ENCODE measurements around the gene ATXN7. TPM values are rescaled to one million over a fixed set of nuclear protein-coding genes. Genes with fewer than 3 reads are reported as not detected.

Gene ATXN7
- total RNA-seq, 1 donor from 2014 or later, result 9.5 TPM

DNA sequence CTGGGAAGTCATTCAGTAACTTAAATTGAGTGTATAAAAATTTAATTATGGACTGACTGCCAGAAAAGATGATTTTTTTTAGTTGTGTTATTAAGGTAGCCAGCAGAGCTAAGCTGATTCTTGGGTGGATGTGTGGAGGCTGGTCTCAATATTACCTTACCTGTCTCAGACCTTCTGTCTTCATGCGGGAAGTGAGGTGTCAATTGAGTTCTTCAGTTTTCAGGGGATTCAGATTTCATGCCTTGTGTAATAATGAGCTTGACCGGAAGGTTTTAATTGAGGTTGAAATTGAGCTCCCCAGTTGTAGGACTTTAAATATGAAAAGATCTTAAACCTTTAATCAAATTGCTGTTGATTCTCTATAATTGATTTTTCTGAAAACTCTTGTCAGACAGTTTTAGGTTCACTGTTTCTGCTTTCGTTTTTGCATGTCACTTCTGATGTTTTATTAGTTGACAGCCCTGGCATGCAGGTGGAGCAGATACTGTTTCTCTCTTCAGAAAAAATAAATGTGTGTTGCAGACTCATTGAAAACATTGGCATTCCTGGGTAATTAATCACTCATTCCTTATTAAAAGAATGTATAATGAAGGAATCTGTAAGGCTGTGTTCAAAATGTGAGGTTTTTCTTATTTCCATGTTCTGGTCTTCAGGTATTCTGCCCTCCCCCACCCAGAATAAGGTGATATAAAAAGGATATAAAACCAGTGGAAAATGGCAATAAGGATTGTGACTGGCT lies 105.1 kb downstream of the ATXN7 start:
- Histone ChIP-seq H3K4me3 (ENCODE audit: low read depth, low read length) (no peak overlapping the region), H3K36me3 (ENCODE audit: control insufficient read depth, insufficient read depth, low read length) (peaks cover 1% of the 10 kb centered on the region), H3K27me3 (ENCODE audit: control insufficient read depth, insufficient read depth, low read length) (no peaks in the 10 kb centered on the region)
- TF ChIP-seq, protein P1, sequence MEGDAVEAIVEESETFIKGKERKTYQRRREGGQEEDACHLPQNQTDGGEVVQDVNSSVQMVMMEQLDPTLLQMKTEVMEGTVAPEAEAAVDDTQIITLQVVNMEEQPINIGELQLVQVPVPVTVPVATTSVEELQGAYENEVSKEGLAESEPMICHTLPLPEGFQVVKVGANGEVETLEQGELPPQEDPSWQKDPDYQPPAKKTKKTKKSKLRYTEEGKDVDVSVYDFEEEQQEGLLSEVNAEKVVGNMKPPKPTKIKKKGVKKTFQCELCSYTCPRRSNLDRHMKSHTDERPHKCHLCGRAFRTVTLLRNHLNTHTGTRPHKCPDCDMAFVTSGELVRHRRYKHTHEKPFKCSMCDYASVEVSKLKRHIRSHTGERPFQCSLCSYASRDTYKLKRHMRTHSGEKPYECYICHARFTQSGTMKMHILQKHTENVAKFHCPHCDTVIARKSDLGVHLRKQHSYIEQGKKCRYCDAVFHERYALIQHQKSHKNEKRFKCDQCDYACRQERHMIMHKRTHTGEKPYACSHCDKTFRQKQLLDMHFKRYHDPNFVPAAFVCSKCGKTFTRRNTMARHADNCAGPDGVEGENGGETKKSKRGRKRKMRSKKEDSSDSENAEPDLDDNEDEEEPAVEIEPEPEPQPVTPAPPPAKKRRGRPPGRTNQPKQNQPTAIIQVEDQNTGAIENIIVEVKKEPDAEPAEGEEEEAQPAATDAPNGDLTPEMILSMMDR (IDR thresholded peaks at IDR 0.05; ENCODE audit: insufficient read depth, low read length, severe bottlenecking), result no peak
- FAIRE-seq (no peak), DNase-seq (ENCODE audit: low read depth) (peak; percentile 60)

DNA sequence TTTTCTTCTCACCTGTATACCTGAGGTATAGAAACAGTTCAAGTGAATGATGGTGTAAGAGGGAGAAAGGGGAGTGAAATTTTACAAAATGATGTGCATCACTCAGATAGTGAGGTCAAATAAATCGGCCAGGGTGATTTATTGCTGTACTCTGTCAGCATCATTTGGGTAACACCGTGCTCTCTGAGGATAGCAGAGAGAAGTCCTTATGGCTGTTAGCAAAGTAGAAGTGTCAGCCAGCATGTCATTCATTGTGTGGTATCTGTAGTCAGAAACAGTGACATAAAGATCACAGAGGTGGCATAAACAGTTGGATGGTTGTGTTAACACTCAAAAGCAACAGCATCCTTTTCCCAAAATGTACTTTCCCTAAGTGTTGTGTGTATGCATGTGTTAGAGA lies 106.2 kb downstream of the ATXN7 start:
- FAIRE-seq, result peak; percentile 7
- H3K4me3 ChIP-seq (ENCODE audit: low read depth, low read length), result no peak overlapping the region

DNA sequence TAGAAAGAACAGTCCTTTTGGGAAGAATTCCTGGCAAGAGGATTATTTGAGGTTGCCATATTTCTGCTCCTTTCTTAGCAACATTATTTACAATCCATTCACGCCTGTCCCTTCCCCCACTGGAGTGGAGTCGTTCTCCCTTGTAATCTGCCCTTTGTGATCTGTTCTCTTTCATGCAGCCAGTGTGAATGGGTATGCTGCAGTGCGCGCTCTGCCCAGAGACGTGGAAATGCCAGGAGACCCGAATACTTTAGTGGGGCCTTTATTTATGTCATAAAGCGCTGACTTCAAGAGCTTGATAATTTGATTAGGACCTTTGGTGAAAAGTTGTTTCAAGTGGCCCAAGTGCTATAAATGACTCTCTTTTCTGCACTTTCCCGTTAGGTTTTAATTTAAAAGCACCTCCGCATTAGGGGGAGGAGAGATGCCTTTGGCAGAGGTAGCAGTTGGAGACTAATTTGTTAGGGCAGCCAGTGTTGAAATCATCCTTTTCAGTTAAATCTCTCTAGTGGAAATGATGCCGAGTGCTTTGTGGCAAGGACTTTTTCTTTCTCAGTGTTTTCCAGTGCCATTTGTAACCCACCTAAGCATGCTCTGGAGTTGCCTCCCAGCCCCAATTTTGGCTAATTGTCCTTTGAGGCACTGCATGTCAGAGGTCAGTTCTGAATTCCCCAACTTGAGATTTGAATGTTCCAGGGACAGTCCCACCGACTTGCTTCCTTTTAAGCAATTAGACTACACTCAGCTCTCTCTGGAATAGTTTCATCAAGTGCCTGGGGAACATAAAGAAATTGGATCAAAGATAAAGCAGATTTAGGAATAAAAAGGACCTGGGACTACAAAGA lies 107.2 kb downstream of the ATXN7 start:
- DNase-seq (ENCODE audit: low read depth), result no peak
- no peak overlapping the region for H3K4me3 ChIP-seq (ENCODE audit: low read depth, low read length)
- TF ChIP-seq, protein P1 (IDR thresholded peaks at IDR 0.05; ENCODE audit: insufficient read depth, low read length, severe bottlenecking), result no peak
- H3K27me3 ChIP-seq (ENCODE audit: control insufficient read depth, insufficient read depth, low read length), result no peaks in the 10 kb centered on the region
- no peak for FAIRE-seq
- H3K36me3 ChIP-seq (ENCODE audit: control insufficient read depth, insufficient read depth, low read length), result peaks cover 1% of the 10 kb centered on the region

More for the DNA sequence above, 106.2 kb downstream of the ATXN7 start:
- DNase-seq (ENCODE audit: low read depth), result no peak
- peaks cover 1% of the 10 kb centered on the region for H3K36me3 ChIP-seq (ENCODE audit: control insufficient read depth, insufficient read depth, low read length)
- TF ChIP-seq, protein P1 (IDR thresholded peaks at IDR 0.05; ENCODE audit: insufficient read depth, low read length, severe bottlenecking), result no peak
- no peaks in the 10 kb centered on the region for H3K27me3 ChIP-seq (ENCODE audit: control insufficient read depth, insufficient read depth, low read length)

DNA sequence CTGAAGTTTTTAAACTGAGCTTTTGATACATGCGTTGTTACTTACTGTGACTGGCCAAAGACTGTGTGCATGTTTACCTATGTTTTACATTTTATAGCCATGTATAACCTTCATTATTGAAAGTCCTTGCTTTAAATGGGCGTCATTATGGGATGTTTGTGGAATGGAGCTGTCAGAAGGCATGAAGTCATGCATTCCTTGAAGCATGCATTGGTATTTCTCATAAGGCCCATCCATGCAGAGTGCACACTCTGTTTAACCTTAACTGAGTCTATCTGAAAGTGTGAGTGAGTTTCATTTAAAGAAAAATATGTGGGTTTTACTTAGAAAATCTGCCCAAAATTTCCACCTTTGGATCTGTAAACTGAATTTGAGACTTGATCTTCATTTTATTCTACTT lies 108.5 kb downstream of the ATXN7 start:
- FAIRE-seq (no peak), DNase-seq (ENCODE audit: low read depth) (peak; percentile 43)
- H3K4me3 ChIP-seq (ENCODE audit: low read depth, low read length), result no peak overlapping the region
- peaks cover 1% of the 10 kb centered on the region for H3K36me3 ChIP-seq (ENCODE audit: control insufficient read depth, insufficient read depth, low read length)
- TF ChIP-seq, protein P1 (IDR thresholded peaks at IDR 0.05; ENCODE audit: insufficient read depth, low read length, severe bottlenecking), result no peak
- H3K27me3 ChIP-seq (ENCODE audit: control insufficient read depth, insufficient read depth, low read length), result no peaks in the 10 kb centered on the region

DNA sequence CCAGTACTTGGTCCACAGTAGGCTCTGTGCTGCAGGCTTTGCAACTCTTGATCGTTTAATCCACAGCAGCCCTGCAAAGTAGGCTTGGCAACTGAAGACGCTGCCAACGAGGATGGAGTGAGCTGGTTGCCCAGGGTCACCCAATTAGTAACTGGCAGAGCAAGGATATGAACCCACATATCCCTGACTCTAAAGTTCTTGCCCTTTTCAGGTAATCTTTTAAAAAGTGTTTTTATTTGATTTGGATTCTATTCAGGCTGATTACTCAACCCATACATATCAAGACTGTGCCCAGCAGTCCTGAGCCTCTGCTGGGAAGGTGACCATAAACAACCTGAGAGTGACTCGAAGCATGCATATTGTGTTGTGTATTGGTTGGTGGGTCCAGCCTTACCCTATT lies 109.3 kb downstream of the ATXN7 start:
- Histone ChIP-seq H3K36me3 (ENCODE audit: control insufficient read depth, insufficient read depth, low read length) (peaks cover 1% of the 10 kb centered on the region), H3K27me3 (ENCODE audit: control insufficient read depth, insufficient read depth, low read length) (no peaks in the 10 kb centered on the region), H3K4me3 (ENCODE audit: low read depth, low read length) (no peak overlapping the region)
- FAIRE-seq (no peak), DNase-seq (ENCODE audit: low read depth) (no peak)
- TF ChIP-seq, protein P1 (IDR thresholded peaks at IDR 0.05; ENCODE audit: insufficient read depth, low read length, severe bottlenecking), result no peak
